Measurements from ENCODE around the gene NPTXR.

NPTXR gene

DNA sequence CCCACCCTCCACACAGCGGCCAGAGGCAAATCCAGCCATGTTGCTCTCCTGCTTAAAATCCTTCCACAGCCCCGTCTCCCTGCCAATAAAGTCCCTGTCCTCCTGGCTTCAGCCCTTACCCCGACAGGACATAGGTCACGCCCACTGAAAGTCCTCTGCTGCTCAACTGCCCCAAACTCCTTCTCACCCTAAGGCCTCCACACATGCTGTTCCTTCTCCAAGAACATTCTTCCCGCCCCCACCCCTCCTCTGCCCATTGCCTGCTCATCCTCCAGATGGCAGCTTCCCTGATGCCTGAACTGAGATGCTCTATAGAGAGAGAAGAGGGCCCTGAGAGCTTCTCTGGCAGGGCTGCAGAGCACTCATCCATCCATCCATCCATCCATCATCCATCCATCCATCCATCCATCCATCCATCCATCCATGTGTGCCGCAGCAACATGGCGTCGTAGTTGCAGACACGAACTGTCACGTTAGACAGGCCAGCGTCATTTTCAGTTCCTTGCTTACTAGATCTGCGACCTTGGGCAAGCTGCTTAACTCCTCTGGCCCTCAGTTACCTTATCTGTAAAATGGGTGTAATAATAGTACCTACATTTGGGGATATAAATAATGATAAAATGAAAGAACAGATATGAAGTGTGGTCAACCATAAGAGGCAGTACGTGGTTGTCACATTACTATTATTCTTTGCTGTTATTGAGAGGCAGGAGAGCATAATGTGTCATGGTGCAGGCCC lies 9.4 kb downstream of the NPTXR start:
- in situ Hi-C loops (cut with MboI; ENCODE audit: low sequenced_read_pairs): no loop called here

DNA sequence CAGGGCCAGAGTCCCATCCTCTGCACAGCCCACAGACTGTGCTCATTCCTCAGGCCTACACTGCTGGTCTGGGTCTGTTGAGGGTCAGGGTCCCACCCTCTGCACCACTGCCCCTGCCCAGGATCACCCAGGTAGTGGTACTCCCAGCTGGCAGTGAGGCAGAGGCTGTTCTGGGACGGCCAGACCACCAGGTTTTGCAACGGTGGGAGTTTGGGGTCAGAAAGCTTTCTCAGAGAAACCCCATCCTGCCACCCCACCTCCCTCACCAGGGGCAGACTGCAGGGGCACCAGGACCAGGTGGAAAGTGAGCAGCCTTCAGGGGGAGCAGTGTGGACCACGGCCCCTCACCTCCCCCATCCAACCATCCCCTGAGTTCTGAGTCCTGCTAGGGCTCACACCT lies 10.8 kb downstream of the NPTXR start:
- in situ Hi-C loops (cut with MboI; ENCODE audit: low sequenced_read_pairs): no loop called here

DNA sequence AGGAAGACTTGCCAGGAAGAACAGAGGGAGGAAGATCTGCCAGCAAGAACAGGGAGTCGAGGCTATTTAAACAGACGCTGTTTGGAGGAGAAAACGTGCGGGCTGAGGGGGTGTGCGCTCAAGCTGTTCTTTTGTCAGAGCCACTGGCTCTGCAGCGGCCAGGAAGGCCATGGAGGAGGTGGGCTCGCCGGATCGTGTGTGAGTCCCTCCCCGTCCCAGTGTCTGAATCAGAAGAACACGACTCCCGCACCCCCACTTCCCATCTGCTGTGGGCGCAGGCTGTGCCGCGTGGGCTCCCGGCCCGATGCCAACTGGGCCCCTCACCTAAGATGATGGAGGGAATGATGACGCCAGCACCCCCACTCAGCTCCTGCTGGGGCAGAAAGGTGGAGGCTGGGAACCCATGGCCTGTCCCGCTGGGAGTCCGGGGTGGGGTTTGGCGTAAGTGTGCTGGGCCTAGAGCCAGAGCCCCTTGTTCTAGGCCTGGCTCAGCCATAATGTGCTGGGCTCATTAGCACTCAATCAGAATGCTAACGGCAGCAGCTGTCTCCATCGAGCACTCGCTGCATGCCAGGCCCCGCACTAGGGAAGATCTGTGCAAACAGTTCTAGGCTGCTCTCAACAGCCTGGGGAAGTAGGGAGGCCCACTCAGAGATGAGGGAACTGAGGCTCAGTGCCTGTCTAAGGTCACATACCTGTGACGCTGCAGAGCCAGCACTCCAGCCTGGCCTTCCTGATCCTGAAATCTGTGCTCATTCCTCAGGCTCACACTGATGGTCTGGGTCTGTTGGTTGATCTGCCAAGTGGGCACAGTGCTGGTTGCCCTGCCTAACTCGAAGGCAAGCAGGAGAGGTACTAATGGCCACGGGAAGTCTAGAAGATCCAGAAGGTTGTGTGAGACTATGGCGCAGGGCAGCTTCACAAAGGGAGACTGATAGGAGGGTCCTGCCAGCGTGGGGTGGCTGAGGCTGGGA lies 11.5 kb downstream of the NPTXR start:
- in situ Hi-C loops (cut with MboI; ENCODE audit: low sequenced_read_pairs): no loop called here

DNA sequence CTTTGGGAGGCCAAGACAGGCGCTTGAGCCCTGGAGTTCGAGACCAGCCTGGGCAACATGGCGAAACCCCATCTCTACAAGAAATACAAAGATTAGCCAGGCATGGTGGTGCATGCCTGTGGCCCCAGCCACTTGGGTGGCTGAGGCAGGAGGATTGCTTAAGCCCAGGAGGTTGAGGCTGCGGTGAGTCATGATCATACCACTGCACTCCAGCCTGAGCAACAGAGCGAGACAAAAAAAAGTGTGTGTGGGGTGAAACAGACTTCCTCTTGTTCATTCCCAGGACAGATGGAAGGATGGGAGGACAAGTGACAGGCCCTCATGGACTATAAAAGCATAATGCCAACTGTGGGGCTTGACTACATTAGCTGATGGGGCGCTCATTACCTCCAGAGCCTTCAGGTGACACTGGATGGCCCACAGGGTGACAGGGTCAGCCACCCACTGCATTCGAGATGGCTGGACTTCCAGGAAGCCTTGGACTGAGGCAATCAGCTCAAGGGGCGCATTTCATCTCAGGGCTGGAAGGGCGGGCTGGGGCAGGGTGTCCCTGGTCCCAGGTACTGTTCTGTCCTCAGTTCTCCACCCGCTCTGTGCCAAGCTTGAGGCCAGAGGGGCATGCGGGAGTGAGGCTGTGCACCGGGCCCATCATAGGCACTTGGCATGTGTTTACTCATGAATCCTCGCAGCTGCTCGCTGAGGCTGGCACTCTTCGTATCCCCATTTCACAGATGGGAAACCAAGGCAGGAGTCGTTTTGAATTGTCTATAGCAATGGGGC lies 12.5 kb downstream of the NPTXR start:
- in situ Hi-C loops (cut with MboI; ENCODE audit: low sequenced_read_pairs): no loop called here

DNA sequence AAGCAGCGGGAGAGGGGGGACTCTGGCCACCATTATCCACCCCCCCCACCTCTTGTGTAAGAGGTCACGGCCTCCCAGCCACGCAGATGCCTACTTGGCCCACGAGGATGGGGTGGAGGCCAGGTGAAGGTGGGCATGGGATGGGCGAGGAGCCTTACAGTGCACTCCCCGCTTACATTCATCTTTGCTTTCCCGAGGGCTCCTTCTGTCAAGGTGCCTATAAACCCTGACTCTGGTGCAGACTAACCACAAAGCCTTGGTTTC lies 13.1 kb downstream of the NPTXR start:
- in situ Hi-C loops (cut with MboI; ENCODE audit: low sequenced_read_pairs): no loop called here

DNA sequence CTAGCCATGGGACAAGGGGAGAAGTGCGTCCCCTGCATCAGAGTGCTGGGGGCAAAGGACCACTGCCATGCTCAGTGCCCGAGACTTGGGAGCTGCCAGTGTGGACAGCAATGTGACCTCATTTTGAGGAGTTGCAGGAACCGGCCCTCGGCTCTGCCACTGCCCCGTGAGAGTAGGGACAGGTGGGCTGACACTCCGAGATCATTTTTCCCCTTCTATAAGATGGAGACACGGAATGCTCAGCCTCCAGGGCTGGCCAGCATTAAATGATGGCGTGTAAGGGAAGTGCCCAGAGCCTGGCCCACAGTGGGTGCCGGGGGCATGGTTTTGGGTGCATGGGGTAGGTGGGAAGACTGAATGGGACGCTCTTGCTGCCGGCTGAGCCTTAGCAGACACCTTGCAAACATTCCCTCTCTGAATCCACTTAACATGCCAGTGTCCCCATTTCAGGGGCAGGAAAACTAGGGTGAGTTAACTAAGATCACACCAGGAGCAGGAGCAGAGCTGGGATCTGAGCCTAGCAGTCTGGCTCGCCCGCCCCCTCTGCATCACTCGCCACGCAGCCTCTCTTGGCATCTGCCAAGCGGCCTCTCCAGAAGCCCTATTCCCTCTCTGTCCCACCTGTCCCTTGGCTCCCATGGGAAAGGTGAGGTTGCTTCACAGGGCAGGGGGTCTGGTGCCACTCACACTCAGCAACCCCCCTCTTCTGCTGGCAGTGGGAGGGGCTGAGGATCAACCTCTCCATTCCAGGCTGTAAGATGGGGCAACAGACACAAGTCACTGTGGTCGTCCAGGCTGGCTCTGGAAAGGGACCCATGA lies 13.6 kb downstream of the NPTXR start:
- in situ Hi-C loops (cut with MboI; ENCODE audit: low sequenced_read_pairs): no loop called here

DNA sequence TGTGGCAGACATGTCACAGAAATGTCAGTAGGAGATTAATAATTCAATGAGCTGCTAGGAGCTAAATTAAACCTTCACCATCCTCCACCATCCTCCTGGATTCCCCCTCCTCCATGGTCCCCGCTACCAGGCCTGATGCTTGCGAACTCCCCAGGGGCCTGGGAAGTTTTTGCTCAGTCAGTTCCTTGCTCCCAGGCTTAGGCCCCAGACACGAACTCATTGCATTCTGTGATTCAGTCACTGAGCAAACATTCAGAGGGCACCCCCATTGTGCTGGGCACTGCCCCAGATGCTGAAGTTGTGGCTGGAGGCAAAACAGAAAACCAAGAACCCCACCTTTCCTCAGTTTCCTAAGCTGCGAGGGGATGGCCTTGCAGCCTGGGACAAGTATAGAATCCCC lies 14.3 kb downstream of the NPTXR start:
- in situ Hi-C loops (cut with MboI; ENCODE audit: low sequenced_read_pairs): no loop called here

DNA sequence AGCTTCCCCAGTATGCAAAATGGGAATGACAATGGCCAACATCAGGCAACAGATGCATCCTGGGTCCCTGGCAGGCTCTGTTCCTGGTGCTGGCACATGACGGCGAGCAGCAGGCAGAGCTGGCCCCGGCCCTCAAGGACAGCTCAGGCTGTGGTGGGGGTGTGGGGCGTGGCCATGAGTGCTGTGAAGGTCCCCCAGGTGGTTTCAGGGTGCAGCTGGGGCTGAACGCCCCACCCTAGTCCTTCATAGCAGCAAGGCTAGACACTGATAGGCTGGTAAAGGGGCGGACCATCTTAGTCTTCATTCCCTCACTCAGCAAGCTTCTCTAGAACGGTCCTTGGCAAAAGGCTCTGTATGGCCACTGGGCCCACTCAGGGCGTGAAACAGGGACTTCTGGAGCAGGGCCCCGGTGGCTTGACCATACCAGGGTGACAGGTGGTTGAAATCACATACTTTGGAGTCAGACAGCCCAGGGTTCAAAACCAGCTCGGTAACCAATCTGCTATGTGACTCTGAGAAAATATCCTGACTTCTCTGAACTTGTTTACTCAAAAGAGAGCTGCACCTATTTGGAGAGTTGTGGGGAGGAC lies 15.1 kb downstream of the NPTXR start:
- in situ Hi-C loops (cut with MboI; ENCODE audit: low sequenced_read_pairs): no loop called here

DNA sequence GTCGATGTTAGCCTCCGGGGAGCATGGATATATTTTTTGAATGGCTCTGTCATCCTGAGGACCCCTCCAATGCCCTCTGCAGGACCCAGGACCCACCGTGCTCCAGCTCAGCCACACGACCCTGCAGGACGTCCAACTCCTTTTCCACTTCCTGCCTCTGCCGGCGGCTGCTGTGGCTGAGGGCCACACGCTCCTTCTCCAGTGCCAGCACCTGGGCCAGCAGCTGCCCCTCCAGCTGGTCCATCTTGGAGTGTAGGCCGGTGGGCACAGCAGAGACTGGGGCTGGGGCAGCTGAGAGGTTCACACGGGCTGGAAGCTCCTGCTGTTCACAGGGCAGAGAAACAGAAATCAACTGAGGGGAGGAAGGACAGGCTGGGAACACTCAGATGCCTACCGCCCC lies 15.6 kb downstream of the NPTXR start:
- in situ Hi-C loops (cut with MboI; ENCODE audit: low sequenced_read_pairs): no loop called here

DNA sequence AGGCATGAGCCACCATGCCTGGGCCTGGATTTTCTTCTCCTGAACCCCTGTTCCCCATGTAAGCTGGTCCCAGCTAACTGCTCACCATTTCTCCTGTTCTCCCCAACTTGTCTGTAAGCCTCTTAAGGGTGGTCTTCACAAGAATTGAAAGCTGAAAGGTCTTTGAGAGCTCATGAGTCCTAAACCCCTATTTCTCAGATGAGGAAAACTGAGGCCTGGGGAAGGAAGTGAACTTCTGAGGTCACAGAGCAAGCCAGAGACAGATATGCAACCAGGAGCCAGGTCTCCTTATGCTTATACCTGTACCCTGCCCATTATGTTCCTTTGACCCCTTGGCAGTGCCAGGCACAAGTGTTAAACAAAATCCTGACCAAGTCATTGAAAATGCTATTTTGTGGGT lies 16.3 kb downstream of the NPTXR start:
- in situ Hi-C loops (cut with MboI; ENCODE audit: low sequenced_read_pairs): no loop called here

DNA sequence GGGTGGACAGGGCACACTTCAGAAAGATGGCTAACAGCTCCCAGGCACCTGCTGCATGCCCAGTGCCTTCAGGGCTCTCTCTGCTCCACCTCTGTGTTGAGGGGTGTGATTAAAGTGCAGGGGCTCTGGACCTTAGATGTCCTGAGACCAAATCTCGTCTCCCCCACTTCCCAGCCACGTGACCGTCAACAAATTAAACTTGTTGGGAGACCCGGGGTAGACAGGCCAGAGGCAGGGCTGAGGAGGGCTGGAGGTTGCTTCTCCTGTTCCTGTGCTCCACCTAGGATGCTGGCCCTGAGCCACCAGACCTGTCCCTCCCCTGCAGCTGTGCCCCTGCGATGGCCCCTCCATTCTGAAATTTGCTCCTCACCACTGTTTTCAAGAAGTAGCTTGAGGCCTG lies 17.0 kb downstream of the NPTXR start:
- in situ Hi-C loops (cut with MboI; ENCODE audit: low sequenced_read_pairs): no loop called here

DNA sequence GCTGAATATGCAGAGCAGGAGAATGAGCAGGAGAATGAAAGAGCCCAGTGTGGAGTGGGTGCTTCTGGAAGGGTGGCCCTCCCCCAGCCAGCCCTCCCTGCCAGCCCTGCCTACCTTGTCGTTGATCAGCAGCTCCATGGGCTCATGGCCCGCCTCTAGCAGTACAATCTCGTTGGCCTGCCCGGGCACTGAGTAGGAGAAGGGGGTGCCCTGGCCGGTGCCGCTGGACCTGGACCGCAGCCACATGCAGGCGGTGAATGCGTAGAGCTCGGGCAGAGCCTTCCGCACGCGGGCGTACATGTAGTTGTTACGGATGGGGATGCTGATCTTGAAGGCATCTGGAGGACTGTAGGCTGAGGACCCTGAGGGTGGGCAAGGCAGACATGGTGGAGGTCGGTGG lies 17.4 kb downstream of the NPTXR start:
- in situ Hi-C loops (cut with MboI; ENCODE audit: low sequenced_read_pairs): no loop called here

DNA sequence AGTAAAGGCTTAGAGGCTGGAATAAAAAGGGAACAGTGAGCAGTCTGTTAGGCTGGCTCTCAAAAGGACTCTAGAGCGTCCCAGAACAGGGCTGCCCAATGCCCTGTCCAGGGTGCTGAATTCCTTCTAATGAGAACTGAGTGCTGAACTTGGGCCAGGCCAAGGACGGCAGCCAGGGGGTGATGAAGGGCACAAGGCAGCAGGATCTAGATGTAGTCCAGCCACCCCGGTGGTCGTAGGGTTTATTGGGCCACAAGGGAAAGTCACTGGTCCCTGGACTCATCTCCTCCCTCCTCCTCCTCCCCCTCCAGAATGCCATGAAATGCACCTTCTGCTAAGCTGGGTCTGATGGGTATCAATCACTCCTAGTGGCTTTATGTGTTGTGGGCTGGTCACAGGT lies 19.2 kb downstream of the NPTXR start:
- in situ Hi-C loops (cut with MboI; ENCODE audit: low sequenced_read_pairs): no loop called here

DNA sequence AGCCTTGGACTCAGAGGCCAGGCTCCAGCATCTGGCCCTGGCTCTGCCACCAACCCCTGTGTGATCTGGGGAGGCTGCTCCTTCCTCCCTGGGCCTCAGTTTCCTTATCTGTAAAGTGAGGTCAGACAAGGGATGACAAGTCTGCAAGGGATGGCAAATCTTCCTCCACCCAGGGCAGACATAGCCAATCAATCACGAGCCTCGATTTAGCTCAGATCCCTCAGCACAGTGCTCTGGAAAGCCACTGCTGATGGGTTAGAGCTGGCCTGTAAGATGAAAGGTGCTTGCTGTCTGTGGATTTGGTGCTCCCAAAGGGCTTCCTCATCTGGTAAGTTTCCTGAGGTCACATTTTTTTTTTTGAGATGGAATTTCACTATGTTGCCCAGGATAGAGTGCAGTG lies 20.2 kb downstream of the NPTXR start:
- in situ Hi-C loops (cut with MboI; ENCODE audit: low sequenced_read_pairs): no loop called here

DNA sequence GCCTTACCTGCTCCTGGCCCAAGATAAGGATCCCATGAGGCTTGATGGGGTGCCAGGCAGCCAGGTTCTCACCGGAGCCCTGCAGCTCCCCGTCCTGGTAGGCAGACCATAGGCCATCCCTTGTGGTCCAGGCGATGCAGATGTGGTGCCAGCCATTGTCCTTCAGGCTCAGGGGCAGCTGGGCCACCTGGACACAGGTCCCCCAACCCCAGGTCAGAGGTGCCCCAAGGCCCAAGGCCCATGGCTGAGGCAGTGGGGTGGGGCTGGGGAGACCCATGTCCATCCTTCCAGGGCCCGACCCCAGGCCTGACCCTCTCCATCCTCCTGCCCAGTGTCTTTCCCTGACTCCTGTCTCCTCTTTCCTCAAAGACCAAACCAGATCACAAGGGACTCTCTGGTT lies 20.8 kb downstream of the NPTXR start:
- in situ Hi-C loops (cut with MboI; ENCODE audit: low sequenced_read_pairs): no loop called here

DNA sequence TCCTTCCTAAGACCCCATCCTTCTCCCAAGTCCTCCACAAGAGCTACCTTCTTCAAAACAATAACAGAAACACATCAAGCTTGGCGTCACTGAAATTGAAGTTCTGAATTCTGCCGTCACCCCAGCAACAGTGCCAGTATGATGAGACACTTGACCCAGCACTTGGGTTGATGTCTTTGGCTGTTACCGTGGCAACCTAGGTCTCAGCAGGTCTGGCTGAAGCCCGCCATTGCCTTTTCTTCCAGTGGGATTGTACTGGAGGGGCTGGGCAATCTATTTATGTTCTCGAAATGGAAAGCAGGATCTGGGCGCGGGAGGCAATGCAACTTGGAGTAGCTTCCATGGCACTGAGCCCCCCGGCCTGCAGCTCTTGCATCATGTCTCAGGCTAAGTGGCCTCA lies 23.8 kb downstream of the NPTXR start:
- in situ Hi-C loops (cut with MboI; ENCODE audit: low sequenced_read_pairs): no loop called here

DNA sequence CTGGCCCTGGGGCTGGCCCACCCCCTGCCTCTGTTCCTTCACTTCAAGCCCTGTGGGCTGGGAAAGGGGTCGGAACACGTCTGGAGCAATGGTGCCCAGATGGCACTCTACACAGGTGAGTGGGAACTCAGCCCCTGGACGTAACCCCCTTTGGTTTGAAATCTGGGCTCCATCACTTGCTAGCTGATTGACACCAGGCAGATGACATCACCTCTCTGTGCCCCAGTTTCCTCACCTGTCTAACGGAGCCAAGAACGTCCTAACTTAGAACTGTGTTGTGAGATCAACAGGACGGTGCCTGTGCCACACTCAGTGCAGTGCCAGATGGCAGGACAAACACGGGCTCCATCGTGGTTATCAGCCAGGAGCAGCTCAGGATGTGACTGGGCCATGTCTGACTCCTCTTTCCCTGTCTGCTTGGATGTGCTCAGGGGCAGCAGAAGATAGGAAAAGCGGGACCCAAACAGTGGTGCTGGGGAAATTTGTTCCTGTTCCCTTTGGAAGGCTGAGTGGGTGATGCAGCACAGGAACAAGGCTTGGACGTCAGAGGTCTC lies 24.4 kb downstream of the NPTXR start:
- in situ Hi-C loops (cut with MboI; ENCODE audit: low sequenced_read_pairs): no loop called here

DNA sequence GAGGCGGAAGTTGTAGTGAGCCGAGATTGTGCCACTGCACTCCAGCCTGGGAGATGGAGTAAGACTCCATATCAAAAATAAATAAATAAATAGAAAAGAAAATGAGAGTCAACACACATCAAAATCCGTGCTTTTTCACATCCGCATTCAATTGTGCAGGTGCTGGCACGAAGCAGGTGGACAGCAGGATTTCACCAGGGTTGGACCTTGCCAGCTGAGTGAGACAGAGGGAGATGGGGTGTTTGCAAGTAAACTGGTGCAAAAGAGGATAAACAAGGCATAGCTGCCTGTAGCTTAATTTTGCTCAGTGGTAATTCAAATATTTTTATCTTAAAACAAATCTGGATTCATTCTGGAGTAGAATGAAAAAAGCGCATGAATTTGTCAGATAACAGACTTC lies 26.6 kb downstream of the NPTXR start:
- in situ Hi-C loops (cut with MboI; ENCODE audit: low sequenced_read_pairs): no loop called here

DNA sequence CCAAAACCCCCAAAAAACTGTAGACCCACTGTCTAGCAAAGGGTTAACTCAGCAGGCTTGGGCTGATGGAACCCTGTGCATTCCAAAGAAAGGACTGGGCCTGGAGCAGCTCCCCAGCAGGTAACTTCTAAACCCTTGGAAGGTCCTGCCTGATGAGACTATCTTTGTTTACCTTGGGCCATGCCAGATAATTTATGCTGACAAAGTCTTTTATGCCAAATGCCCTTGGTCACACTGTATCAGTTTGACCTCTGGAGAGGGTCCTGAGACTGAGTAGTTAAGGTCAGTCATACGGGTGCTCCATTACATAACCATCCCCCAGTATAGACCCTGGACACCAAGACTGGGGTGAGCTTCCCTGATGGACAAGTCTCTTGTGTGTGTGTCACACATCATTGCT lies 28.0 kb downstream of the NPTXR start:
- in situ Hi-C loops (cut with MboI; ENCODE audit: low sequenced_read_pairs): no loop called here

DNA sequence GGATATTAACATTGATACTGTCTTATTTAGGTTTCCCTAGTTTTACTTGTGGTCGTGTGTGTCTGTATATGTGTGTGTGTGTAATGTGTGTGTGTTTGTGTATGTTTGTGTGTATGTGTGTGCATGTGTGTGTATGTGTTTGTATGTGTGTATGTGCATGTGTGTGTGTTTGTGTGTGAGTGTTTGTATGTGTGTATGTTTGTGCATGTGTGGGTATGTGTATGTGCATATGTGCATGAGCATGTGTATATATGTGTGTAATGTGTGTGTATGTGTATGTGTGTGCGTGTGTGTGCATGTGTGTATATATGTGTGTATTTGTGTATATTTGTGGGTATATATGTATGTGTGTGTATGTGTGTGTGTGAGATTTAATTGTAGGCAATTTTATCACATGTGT lies 32.6 kb downstream of the NPTXR start:
- in situ Hi-C loops (cut with MboI; ENCODE audit: low sequenced_read_pairs): no loop called here

Data from HL-60/S4 (cell line).